Stimulated activated naive CD8-positive, alpha-beta T cell treated with anti-CD3 and anti-CD28 coated beads, Interleukin-15, Interleukin-2, amounts not matched to agents 100 U/mL and 50 U/mL, for 24 hours (primary cell): ENCODE data around the gene BCDIN3D.

Experiments
- ATAC-seq: fragments of 150-1000 bp; cut with Tn5 transposase; one replicate; pipeline ENCODE4 v1.10.0; 2021
- DNase-seq: peaks from one replicate; pipeline ENCODE4 v3.0.0; 2021

BCDIN3D gene

GRCh38 chr12:49796155-49796554, 46.8 kb downstream of the BCDIN3D start:
- DNase-seq (no peak), ATAC-seq (no peak)

GRCh38 chr12:49795654-49796105, 47.2 kb downstream of the BCDIN3D start:
- no peak for DNase-seq
- ATAC-seq: no peak

GRCh38 chr12:49794811-49795653, 47.9 kb downstream of the BCDIN3D start:
- no peak for ATAC-seq
- no peak for DNase-seq

GRCh38 chr12:49794021-49794420, 48.9 kb downstream of the BCDIN3D start:
- ATAC-seq (no peak), DNase-seq (no peak)

GRCh38 chr12:49793620-49794019, 49.3 kb downstream of the BCDIN3D start:
- ATAC-seq (no peak), DNase-seq (no peak)

GRCh38 chr12:49792976-49793580, 49.8 kb downstream of the BCDIN3D start:
- ATAC-seq: peak; percentile 11
- DNase-seq: no peak

GRCh38 chr12:49792181-49792970, 50.5 kb downstream of the BCDIN3D start:
- DNase-seq: no peak
- ATAC-seq: no peak

GRCh38 chr12:49791700-49792099, 51.2 kb downstream of the BCDIN3D start:
- DNase-seq (no peak), ATAC-seq (no peak)

GRCh38 chr12:49790741-49791555, 52.0 kb downstream of the BCDIN3D start:
- ATAC-seq (no peak), DNase-seq (no peak)

- ATAC-seq (no peak), DNase-seq (no peak)
These were observed 52.9 kb downstream of the BCDIN3D start for GRCh38 chr12:49789992-49790391.

- no peak for DNase-seq
- ATAC-seq: no peak
These were observed 55.2 kb downstream of the BCDIN3D start for GRCh38 chr12:49787672-49788071.
